GF-D8 (cell line): Measurements from ENCODE around the gene DOCK10.

Source experiments
- DNase-seq: peaks from one replicate; lab custom pipeline; 2025; lab: John Stamatoyannopoulos, UW

The DOCK10 gene

DNA sequence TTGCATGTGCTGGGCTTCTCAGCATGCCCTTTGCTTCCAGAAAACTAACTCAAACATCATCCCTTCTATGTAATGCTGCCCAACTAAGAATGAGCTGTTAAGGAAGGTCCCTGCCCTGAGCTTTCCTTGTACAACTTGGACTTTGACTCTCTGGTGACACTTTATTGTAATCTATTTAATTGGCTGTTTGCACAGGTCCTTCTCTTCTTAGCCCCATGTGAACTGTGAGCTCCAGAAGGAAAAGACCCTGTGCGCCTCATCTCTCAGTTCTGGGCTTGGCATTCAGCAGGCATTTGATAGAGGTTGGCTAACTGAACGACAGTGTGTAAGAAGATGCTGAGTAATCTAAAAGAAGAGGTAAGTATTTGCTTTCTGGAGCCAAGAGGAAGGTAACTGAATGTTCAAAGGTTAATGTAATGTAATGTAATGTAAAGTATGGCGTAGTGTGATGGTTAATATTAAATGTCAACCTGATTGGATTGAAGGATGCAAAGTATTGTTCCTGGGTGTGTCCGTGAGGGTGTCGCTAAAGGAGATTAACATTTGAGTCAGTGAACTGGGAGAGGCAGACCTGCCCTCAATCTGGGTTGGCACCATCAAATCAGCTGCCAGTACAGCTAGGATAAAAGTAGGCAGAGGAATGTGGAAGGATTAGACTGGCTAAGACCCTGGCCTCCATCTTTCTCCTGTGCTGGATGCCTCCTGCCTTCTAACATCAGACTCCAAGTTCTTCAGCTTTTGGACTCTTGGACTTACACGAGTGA is 265.3 kb downstream of the DOCK10 start:
- DNase-seq: no peak

DNA sequence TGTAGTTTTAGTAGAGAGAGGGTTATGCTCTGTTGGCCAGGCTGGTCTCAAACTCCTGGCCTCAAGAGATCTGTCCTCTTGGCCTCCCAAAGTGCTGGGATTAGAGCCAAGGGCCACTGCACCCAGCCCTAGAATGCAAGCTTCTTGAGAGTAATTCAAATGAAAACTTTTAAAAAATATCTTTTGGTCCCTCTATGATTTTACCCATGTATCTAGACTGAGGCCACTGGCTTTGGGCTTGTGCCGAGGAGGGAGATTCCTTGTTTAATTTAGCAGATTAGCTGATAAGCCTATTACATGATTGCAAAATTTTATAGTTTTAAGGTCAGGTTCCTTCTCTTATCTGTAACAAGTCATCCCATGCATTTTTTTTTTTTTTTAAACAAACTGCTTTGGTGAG is 266.6 kb downstream of the DOCK10 start:
- no peak for DNase-seq

DNA sequence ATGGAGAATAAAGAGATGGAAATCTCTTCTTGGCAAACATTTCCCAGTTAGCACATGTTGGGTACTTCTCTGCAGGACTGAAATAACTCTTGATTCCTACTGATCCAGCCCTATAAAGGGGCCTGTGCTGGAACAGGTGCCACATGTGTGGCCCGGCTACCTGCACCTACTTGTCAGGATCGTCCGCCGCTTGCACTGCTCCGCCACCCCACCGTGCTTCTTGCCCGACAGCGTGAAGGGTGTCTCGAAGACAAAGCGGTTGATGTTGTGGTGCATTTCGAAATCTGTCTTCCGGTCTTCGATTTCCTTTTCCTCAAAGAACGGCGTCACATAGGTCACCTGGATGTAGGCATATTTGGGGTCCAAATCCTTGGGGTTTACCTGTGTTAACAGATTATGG is 267.5 kb downstream of the DOCK10 start:
- DNase-seq: no peak

DNA sequence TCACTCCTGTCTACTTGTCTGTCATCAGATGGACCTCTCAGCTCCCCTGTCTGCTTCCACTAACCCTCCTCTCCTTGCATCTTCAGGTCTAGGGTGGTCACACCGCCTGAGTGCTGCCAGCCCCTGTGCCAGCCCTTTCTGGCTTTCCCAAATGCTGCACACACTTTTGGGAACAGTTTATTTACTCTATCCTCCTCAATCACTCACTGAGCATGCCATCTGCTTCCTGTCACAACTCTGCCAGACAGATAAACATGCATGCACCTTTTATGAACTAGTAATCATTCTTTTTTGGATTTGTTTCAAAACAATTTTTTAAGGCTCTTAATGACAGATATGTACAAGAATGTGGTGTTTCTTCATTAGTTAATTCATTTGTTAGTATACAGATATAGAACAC is 269.8 kb downstream of the DOCK10 start:
- DNase-seq: no peak

DNA sequence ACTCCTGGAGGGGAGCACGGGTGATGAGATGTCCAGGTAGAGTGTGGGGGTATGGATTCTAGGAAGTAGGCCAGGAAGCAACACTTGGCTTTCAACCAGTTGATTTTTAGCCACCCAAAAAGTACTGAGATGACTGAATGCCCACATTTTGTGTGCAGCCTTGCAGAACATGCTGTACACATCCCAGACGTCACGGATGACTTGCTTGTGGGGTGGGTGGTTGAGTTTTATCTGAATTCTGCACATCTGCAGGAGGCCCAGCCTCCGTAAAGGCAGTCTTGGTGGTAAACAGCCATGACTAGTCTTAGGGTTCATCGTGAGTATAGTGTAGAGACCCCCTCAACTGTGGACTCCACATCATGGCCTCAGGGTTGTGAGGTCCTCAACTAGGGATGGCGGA is 272.8 kb downstream of the DOCK10 start:
- no peak for DNase-seq

DNA sequence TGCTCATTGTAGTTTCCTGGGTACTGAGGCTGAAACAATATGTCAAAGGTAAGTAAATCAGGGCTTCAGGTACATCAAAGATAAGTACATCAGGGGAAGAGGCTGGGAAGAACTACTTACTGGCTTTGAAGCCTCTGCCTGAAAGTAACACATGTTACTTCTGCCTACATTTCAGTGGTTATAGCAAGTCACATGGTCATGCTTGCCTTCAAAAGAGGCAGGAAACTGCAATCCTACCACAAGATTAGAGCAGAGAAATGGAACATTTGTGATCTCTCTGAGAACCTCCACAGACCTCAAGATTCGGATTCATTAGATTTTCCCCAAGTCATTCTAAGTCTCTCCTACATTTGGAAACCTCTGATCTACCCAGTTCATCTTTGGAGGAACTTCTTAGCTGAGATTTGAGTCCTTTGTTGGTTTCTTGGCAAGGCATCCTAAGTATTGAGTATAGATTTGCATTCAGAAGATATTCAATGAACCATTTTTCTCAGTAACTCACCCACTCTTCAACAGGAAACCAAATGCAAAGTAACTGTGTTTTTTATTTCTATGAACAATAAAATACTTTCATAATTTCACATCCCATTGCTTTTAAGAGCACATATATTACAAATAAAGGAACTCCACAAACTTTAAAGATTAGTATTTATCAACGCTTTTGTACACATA is 277.6 kb downstream of the DOCK10 start:
- no peak for DNase-seq

DNA sequence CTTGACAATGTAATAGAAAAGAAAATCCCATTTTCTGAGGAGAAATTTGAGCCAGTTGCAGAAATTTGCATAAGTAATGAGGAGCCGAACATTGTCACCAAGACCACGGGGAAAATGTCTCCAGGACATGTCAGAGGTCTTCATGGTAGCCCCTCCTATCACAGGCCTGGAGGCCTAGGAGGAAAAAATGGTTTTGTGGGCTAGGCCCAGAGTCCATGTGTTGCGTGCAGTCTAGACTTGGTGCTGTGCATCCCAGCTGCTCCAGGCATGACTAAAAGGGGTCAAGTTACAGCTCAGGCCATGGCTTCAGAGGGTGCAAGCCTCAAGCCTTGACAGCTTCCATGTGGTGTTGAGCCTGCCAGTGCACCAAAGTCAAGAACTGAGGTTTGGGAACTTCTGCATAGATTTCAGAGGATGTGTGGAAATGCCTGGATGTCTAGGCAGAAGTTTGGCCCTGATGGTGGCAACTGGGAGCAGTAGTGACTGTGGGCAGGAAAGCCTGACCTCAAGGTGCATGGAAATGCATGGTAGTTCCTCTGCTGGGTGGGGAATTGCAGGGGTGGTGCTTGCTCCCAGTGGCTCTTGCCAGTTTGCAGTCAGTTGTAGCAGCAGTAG is 284.2 kb downstream of the DOCK10 start:
- no peak for DNase-seq

DNA sequence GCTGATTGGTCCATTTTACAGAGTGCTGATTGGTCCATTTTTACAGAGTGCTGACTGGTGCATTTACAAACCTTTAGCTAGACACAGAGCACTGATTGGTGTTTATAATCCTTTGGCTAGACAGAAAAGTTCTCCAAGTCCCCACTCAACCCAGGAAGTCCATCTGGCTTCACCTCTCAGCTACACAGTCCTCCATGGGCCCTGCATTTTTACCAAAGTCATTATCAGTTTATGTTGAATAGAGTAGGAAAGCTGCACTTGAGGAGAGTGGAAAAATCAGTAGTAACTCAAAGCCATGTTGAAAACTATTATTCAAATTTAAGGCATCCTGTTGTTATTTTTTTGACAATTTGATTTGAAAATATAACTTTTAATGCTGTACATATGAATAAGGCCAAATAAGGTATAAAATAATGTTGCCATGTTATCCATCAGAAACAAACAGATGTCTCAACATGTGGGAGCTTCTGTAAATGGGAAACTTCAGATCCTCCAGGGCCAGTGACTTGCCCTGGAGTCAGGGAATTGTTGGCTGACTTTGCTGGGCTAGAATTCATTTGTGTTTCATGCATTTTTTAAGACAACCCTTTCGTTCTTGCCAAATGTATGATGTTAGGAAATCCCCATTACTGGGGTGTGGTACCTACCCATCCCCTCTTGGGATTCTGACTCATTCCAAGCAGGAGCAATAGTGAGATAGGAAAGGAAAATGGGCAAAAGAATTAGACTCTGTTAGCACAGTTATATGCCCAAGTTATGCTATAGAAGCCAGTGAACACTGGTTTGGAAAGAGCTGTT is 288.3 kb downstream of the DOCK10 start:
- DNase-seq: no peak

DNA sequence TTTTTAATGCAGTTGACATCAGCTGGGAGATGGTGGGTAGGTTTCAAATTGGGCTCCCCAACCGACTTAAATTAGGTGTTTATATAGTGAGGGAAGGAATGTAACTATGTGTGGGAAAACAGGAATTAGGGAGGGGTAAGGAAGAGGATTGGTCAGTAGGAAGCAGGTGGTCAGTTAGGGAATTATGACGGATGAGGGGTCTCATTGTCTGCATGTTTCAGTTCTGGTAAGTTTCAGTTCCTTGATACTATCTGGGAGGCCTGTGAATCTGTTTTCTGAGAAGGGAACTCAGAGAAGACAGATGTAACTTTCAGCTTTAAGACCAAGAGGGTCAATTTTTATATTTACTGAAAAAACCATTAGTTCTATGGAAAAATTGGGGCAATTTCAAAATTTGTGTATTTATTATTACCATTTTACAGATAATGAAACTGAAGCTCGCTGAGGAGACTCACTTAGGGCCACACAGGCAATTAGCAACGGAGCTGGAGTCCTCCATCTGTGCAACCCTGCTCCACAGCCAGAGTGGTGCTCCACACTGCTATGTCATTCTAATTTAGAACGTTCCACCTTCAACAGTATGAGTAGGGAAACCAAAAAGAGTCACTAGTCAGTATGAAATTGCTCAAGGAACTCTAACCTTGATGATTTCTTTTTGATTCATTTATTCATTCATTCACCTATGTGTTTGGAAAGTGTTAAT is 290.1 kb downstream of the DOCK10 start:
- DNase-seq: no peak

DNA sequence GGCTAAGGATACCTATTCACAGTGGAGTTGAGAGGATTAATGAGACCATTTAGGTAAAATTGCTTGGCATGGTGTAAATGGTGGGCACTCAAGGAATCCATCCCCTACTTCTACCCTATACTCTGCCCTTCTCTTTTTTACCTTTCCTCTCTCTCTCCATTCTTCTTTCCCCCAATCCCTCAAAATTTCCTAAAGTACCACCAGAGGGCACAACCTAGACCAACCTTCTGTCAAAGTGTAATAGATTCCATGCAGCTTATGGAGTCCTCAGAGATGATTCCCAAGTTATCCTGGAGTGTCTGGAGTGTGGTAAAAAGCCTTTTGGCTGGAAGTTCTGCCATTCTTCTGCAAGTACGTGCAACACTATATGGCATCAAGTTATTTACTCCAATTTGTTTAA is 293.1 kb downstream of the DOCK10 start:
- no peak for DNase-seq

DNA sequence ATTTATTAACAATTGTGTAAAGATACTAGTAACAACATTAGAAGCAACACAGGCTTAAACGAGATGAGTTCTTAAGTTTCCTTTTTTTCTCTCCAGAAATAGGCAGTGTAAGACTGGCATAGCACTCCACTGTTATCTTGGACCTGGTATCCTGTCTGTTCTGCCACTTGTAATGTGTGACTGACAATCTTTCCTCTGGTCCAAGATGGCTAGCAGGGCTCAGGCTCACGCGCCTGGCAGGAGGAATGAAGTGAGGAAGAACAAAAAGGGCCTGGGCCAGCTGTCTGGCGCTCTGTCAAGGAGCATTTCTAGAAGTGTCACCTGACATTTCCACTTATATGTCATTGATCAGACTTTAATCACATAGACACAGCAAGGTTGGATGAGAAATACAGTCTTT is 294.5 kb downstream of the DOCK10 start:
- no peak for DNase-seq

DNA sequence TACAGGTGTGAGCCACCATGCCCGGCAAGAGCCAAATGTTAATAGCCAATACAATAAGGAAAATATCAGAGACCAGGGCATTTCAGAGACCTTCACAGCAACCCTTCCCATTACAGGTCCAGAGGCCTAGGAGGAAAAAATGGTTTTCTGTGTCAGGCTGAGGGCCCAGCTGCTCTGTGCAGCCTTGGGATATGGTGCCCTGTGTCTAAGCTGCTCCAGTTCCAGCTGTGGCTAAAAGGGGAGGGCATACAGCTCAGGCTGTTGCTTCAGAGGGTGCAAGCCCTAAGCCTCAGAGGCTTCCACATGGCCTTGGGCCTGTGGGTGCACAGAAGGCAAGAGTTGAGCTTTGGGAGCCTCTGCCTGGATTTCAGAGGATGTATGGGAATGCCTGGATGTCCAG is 306.0 kb downstream of the DOCK10 start:
- no peak for DNase-seq

DNA sequence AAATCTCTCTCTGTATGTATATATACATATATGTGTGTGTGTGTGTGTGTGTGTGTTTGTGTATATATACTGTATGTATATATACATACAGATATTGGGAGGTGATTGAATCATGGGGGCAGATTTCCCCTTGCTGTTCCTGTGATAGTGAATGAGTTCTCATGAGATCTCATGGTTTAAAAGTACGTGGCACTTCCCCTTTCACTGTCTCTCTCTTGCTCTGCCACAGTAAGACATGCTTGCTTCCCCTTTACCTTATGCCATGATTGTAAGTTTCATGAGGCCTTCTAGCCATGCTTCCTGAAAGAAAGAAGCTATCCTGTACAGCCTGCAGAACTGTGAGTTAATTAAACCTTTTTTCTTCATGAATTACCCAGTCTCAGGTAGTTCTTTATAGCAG is 307.3 kb downstream of the DOCK10 start:
- no peak for DNase-seq

DNA sequence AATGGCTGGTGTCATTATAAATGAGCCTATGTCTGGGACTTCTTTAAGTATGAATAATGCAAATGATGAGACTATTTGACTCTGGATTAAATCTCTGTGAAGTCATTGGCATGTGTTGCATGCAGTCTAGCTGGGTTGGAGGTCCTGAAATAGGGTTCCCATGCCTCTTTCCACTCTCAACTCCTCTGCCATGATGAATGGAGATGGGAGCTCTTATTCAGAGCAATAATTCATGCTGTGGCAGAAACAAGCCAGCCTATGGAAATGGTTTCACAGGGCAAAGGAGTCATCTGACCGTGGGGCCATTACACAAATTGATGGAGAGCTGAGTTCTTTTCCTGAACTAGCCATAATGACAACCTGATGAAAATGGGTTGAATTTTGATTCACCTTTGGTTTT is 310.6 kb downstream of the DOCK10 start:
- no peak for DNase-seq

DNA sequence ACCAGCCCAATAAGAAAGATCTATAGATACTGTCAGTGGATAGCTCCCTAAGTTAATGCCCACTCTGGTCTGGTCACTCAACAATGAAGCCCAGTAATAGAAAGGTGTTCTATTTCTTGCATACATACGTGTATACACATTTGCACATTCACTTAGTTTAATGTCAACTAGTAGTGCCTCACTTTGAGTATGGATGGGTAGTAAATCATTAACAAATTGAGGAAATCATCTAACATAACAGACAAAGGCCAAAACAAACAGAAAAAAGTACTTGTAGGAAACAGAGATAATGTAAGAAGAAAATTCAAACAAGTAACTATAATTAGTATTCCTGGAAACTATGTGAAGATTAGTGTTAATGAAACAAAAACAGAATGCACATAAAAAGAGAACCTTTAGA is 312.8 kb downstream of the DOCK10 start:
- DNase-seq: no peak

DNA sequence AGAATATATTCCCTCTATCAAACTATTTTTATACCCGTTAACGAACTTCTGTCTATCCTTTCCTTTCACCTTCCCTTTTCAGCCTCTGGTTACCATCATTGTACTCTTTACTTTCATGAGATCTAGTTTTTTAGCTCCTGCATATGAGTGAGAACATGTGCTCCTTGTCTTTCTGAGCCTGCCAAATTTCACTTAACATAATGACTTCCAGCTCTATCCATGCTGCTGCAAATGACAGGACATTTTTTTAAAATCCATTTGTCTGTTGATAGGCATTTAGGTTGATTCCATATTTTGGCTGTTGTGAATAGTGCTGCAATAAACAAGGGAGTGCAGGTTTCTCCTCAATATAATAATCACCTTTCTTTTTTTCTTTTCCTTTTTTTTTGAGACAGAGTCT is 317.9 kb downstream of the DOCK10 start:
- no peak for DNase-seq

DNA sequence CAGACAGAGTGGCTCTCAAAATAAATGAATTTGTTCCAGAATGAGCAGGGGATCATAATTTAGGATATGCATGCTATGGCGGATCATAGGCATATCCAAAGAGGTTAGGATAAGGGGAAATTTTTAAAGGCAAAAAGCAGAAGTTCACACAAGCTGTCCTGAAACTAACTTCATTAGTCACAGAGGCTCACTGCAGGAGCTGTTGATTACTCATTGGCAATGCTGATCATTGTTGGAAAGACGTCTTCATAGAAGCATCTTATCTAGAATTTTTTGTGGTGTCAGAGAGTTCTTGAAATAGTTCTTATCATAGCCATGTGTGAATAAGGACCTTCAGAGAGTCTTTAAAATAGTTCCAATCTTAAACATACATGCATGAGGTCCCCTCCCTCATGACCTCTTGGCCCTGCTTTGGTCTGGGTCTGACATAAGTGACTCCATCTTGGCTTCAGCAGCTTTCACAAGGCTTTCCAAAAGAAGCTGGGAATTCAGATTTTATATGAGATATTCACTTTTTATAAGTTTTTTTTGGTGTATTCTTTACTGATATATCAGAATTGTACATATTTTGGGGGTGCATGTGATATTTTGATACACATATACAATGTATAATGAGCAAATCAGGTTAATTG is 318.6 kb downstream of the DOCK10 start:
- DNase-seq: no peak

DNA sequence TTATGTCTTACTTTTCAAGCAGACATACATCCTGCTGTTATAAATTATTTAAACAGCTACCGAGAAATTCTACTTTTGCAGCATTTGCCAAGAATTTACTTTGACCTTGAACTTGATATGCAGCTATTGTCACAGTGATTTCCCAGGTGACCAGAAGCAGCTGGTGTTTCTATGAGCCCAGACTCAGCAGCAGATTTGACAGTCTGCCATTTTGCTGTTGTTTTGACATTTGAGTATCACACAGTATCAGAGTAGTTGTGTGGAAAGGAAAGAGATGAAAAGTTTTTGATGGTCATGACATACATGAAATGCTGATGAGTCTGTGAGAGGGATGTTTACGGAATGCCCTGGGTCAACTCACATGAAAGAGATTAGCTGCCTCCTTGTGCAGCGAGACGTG is 319.5 kb downstream of the DOCK10 start:
- no peak for DNase-seq

DNA sequence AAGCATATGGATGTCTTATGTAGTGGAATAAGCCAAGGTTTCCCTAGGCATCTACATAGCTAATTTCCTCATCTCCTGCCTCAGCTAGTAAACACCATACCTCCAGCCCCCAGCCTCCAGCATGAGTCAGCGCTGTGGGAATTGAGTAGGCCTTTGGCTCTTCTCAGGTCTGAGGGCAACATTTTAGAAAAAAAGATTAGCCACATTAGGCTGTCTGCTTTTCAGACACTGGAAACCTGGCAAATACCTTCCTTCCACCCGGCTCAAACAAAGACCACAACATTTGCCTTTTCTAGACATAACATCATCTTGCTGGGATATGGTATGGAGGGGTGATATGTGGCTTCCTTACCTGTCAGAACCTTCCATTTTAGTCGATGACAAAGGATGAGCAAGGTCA is 320.0 kb downstream of the DOCK10 start:
- DNase-seq: no peak

DNA sequence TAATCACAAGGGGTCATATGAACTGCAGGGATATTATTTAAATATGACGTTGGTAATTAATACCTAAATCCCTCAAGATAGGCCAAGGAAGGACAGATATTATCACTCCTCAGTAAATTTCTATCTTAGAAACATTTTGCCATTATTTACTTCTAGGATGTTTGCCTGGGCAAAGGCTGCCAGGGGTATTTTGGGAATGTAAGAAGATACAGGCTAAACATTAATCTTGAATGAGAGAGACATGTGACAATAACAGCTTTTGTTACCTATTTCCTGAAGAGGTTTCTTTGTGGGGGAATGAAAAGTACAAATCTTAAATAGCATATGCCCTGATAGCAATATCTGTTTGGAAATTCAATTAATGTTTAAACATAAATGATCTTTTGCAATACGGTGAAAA is 325.3 kb downstream of the DOCK10 start:
- DNase-seq: no peak

DNA sequence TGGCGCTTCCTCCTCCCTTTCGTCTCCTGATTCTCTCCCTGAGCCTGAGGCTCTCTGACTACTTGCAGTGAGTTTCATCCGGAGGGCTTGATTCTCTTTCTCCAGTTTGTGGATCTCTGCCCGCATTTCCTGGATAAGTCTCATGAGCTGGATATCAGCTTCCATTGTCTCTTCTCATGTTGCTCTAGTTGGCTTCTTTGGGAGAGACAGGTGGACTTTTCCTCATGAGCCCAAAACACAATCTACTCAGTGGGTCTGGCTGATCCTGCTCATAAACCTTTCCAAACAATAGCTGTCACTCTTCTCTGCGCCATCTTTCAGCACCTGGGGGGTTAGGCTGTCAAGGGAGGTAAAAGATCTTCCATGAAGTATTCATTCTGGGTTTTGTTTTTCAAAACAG is 326.1 kb downstream of the DOCK10 start, which contains the start of gene CCDC195:
Gene CCDC195, minus strand, starts transcription at position 165 of the 400 bp plus-strand sequence. Its CDS starts 0 bp downstream, at position 165.
- no peak for DNase-seq
